Brain microvascular endothelial cell (primary cell): ENCODE measurements around the gene NUDT6.
A peak's percentile ranks its signal among the peaks of the same experiment; 100 is the strongest.

Experiments
- DNase-seq: peaks from one replicate; pipeline ENCODE4 v3.0.0-alpha.2; 2020
- H3K27ac ChIP-seq: fragments of 250-450 bp; sonication (Bioruptor Pico); 2 replicates; pipeline ENCODE4 v1.5.1; 2020; ENCODE audit warnings: mild to moderate bottlenecking, moderate library complexity
- H3K27me3 ChIP-seq: fragments of 250-450 bp; sonication (Bioruptor Pico); replicated peaks from 2 replicates; pipeline ENCODE4 v1.5.1; 2020; ENCODE audit warnings: mild to moderate bottlenecking
- H3K36me3 ChIP-seq: fragments of 250-450 bp; sonication (Bioruptor Pico); replicated peaks from 2 replicates; pipeline ENCODE4 v1.5.1; 2020; ENCODE audit warnings: mild to moderate bottlenecking
- H3K4me3 ChIP-seq: 2 replicates; pipeline ENCODE4 v1.5.1; 2011; ENCODE audit warnings: low read depth, mild to moderate bottlenecking, control low read depth, low read length, moderate library complexity
- in situ Hi-C: cut with HindIII; loops from 2 replicates; pipeline ENCODE4 v1.10.0; 2017; ENCODE audit warnings: low sequenced_read_pairs, low pct_ligation_motif_present
- TF ChIP-seq, protein P1 (sequence below): IDR thresholded peaks from 2 replicates; pipeline ENCODE4 v1.5.1; 2011; ENCODE audit warnings: low read depth, mild to moderate bottlenecking, moderate library complexity, low read length, control low read depth, inconsistent platforms; ENCODE audit errors: missing control alignments

NUDT6 gene

DNA sequence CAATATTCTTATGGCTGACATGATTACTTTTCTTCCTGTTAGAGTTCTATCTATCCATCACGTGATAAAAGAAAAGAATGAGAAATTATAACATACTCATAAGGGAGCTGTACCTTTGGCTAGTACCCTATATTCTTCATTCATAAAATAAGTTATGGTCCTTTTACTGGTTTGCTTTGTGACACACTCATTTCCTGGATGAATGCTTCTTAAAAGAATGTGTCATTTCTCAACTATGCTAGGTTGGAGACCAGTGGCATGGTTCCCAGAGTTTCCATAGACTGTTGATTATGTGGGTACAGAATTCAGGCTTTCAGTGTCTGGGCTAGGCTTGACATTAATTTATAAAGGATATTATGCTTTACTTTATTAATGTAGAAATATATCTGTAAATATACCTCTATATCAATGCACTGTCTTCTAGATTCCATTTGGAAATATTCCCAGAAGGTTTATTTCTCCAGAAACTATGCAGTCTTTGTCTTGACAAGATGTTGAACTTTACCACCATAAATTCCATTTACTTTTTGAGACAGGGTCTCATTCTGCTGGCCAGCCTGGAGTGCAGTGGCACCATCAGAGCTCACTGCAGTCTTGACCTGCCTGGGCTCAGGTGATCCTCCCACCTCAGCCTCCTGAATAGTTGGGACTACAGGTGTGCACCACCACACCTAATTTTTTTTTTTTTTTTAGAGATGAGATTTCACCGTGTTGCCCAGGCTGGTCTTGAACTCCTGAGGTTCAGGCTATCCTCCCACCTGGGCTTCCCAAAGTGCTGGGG, 23.8 kb downstream of the NUDT6 start:
- Histone ChIP-seq H3K36me3 (peaks cover 5% of the 10 kb centered on the region), H3K27me3 (no peaks in the 10 kb centered on the region), H3K27ac (peak overlapping the region; percentile 51), H3K4me3 (no peak overlapping the region)
- peak; percentile 92 for DNase-seq
- TF ChIP-seq, protein P1, sequence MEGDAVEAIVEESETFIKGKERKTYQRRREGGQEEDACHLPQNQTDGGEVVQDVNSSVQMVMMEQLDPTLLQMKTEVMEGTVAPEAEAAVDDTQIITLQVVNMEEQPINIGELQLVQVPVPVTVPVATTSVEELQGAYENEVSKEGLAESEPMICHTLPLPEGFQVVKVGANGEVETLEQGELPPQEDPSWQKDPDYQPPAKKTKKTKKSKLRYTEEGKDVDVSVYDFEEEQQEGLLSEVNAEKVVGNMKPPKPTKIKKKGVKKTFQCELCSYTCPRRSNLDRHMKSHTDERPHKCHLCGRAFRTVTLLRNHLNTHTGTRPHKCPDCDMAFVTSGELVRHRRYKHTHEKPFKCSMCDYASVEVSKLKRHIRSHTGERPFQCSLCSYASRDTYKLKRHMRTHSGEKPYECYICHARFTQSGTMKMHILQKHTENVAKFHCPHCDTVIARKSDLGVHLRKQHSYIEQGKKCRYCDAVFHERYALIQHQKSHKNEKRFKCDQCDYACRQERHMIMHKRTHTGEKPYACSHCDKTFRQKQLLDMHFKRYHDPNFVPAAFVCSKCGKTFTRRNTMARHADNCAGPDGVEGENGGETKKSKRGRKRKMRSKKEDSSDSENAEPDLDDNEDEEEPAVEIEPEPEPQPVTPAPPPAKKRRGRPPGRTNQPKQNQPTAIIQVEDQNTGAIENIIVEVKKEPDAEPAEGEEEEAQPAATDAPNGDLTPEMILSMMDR: no peak
- in situ Hi-C loops: no loop called here

DNA sequence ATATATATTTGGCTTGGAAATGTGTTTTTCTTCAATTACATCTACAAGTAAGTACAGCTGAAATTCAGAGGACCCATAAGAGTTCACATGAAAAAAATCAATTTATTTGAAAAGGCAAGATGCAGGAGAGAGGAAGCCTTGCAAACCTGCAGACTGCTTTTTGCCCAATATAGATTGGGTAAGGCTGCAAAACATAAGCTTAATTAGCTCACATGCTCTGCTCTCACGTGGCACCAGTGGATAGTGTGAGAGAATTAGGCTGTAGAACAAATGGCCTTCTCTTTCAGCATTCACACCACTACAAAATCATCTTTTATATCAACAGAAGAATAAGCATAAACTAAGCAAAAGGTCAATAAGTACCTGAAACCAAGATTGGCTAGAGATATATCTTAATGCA, 26.1 kb downstream of the NUDT6 start:
- H3K36me3 ChIP-seq: peaks cover 7% of the 10 kb centered on the region
- in situ Hi-C loops: no loop called here
- no peak for DNase-seq
- peak overlapping the region; percentile 32 for H3K27ac ChIP-seq
- no peak overlapping the region for H3K4me3 ChIP-seq
- TF ChIP-seq, protein P1: no peak
- H3K27me3 ChIP-seq: no peaks in the 10 kb centered on the region

DNA sequence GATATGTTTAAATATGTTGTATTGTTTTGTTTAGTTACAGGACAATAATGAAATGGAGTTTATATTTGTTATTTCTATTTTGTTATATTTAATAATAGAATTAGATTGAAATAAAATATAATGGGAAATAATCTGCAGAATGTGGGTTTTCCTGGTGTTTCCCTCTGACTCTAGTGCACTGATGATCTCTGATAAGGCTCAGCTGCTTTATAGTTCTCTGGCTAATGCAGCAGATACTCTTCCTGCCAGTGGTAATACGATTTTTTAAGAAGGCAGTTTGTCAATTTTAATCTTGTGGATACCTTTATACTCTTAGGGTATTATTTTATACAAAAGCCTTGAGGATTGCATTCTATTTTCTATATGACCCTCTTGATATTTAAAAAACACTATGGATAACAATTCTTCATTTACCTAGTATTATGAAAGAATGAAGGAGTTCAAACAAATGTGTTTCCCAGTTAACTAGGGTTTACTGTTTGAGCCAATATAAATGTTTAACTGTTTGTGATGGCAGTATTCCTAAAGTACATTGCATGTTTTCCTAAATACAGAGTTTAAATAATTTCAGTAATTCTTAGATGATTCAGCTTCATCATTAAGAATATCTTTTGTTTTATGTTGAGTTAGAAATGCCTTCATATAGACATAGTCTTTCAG, 26.9 kb downstream of the NUDT6 start:
- TF ChIP-seq, protein P1: no peak
- Histone ChIP-seq H3K27me3 (no peaks in the 10 kb centered on the region), H3K4me3 (no peak overlapping the region), H3K36me3 (peaks cover 7% of the 10 kb centered on the region), H3K27ac (peak overlapping the region; percentile 32)
- DNase-seq: no peak
- in situ Hi-C loops: no loop called here

DNA sequence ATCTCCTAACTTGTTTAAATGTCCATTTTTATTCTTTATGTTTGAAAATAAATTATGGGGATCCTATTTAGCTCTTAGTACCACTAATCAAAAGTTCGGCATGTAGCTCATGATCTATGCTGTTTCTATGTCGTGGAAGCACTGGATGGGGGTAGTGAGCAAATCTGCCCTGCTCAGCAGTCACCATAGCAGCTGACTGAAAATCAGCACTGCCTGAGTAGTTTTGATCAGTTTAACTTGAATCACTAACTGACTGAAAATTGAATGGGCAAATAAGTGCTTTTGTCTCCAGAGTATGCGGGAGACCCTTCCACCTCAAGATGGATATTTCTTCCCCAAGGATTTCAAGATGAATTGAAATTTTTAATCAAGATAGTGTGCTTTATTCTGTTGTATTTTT, 27.6 kb downstream of the NUDT6 start:
- TF ChIP-seq, protein P1: peak; percentile 21
- Histone ChIP-seq H3K4me3 (no peak overlapping the region), H3K27ac (peak overlapping the region; percentile 32), H3K36me3 (peaks cover 7% of the 10 kb centered on the region), H3K27me3 (no peaks in the 10 kb centered on the region)
- DNase-seq: peak; percentile 29
- in situ Hi-C loops: no loop called here

DNA sequence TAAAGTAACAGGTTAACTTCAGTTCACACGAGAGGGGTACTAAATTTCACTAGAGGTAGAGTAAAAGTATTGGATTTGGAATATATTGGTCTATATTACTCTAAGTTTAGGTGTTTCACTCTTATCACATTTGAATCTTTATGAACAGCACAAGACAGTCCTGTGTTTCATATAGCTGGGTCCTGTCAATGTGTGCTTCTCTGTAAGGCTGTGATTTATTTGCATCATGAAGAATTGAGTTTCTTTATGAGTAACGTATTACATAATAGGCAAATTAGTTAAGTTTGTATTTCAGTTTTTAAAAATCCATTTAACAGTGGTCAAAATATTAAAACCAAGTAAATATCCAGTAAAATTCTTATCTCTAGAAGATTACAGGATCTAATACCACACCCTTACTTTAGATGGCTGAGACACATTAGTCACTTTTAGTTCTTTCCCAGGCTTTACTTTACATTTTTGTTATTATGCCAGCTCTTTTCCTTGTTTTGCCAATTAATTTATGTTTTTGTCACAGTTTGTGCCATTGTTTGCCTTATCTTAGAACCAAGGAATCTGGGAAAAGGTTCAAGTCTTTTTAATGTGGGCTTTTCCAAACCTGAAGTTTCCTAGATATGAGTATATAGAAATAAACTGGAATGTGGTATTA, 32.1 kb downstream of the NUDT6 start:
- no peak for DNase-seq
- peak overlapping the region; percentile 5 for H3K27ac ChIP-seq

More for the DNA sequence above, 32.1 kb downstream of the NUDT6 start:
- Histone ChIP-seq H3K4me3 (no peak overlapping the region), H3K27me3 (no peaks in the 10 kb centered on the region), H3K36me3 (peaks cover 11% of the 10 kb centered on the region)
- TF ChIP-seq, protein P1: no peak
- in situ Hi-C loops: no loop called here
